SK-N-SH (cell line): Measurements from ENCODE around the gene YIPF5. TPM values are rescaled to one million over a fixed set of nuclear protein-coding genes. Genes with fewer than 3 reads are reported as not detected.

Experiments
- CTCF ChIA-PET: fragments of 300-600, 350-600 bp; formaldehyde crosslinking; extraction: SDS; loops from one replicate; lab custom pipeline; 2021; lab: Yijun Ruan, JAX
- POLR2A ChIA-PET: fragments of 350-600 bp; sonication (Branson Sonifier 250); formaldehyde crosslinking; extraction: SDS; loops from one replicate; lab custom pipeline; 2020; ENCODE audit warnings: antibody characterized with exemption, inconsistent platforms; lab: Yijun Ruan, JAX
- DNase-seq: peaks from one replicate; pipeline ENCODE4 v3.0.0; 2012
- H2AFZ ChIP-seq: fragments of 200-600 bp; sonication (generic); 2 replicates; pipeline ENCODE4 v1.8.1; 2016; ENCODE audit warnings: antibody characterized with exemption, mild to moderate bottlenecking, low read depth
- H3F3A ChIP-seq: fragments of 200-600 bp; sonication (generic); replicated peaks from 2 replicates; pipeline ENCODE3; 2016; ENCODE audit warnings: antibody characterized with exemption, mild to moderate bottlenecking; ENCODE audit not compliant: insufficient read depth
- H3K27ac ChIP-seq, 2 experiments: fragments of 200-500 bp in 1 of 2; fragments of 200-600 bp in 1 of 2; sonication (Bioruptor generic) in 1 of 2; sonication (generic), shearing (Covaris generic) in 1 of 2; 2 replicates each; pipeline versions ENCODE4 v1.5.1 to v1.6.1; 2014 to 2016; ENCODE audit warnings: low read depth in 2 of 2, inconsistent platforms in 1 of 2, low read length in 1 of 2, mild to moderate bottlenecking in 1 of 2, mixed read lengths in 1 of 2
- H3K27me3 ChIP-seq: fragments of 200-600 bp; sonication (generic), shearing (Covaris generic); 2 replicates; pipeline ENCODE4 v1.6.1; 2016; ENCODE audit warnings: mixed run types; ENCODE audit not compliant: insufficient read depth
- H3K36me3 ChIP-seq, 2 experiments: fragments of 200-500 bp in 1 of 2; fragments of 200-600 bp in 1 of 2; sonication (Bioruptor generic) in 1 of 2; sonication (generic) in 1 of 2; replicated peaks in 1 of 2; 2 replicates each; pipeline versions ENCODE3 to v1.5.1; 2014 to 2016; ENCODE audit warnings: low read length in 1 of 2, mild to moderate bottlenecking in 1 of 2; ENCODE audit not compliant: insufficient read depth in 2 of 2, control insufficient read depth in 1 of 2
- H3K4me1 ChIP-seq, 2 experiments: fragments of 200-500 bp in 1 of 2; fragments of 200-600 bp in 1 of 2; sonication (Bioruptor generic) in 1 of 2; sonication (generic), shearing (Covaris generic) in 1 of 2; 2 replicates each; pipeline versions ENCODE4 v1.5.1 to v1.6.1; 2014 to 2016; ENCODE audit warnings: low read depth in 1 of 2, low read length in 1 of 2, mixed run types in 1 of 2; ENCODE audit not compliant: insufficient read depth in 2 of 2, control insufficient read depth in 1 of 2
- H3K4me2 ChIP-seq: fragments of 200-600 bp; sonication (generic), shearing (Covaris generic); 2 replicates; pipeline ENCODE4 v1.6.1; 2017; ENCODE audit warnings: mixed run types
- H3K4me3 ChIP-seq, 2 experiments: fragments of 200-500 bp in 1 of 2; fragments of 200-600 bp in 1 of 2; sonication (Bioruptor generic) in 1 of 2; sonication (generic), shearing (Covaris generic) in 1 of 2; 2 replicates each; pipeline versions ENCODE4 v1.5.1 to v1.8.1; 2014 to 2016; ENCODE audit warnings: low read depth in 2 of 2, inconsistent platforms in 1 of 2, low read length in 1 of 2, mild to moderate bottlenecking in 1 of 2, mixed read lengths in 1 of 2, moderate library complexity in 1 of 2
- H3K79me2 ChIP-seq: fragments of 200-600 bp; sonication (generic); 2 replicates; pipeline ENCODE4 v1.8.1; 2017; ENCODE audit warnings: mild to moderate bottlenecking; ENCODE audit not compliant: insufficient read depth
- H3K9ac ChIP-seq: fragments of 200-600 bp; sonication (generic); 2 replicates; pipeline ENCODE4 v1.6.1; 2017; ENCODE audit warnings: mixed run types
- H3K9me2 ChIP-seq: fragments of 200-600 bp; sonication (generic); 2 replicates; pipeline ENCODE4 v1.6.1; 2017; ENCODE audit warnings: mixed run types
- H3K9me3 ChIP-seq: fragments of 200-600 bp; sonication (generic); 2 replicates; pipeline ENCODE4 v1.6.1; 2017; ENCODE audit warnings: mixed run types, mild to moderate bottlenecking, moderate library complexity
- H4K20me1 ChIP-seq: fragments of 200-600 bp; sonication (generic); 2 replicates; pipeline ENCODE4 v1.6.1; 2017; ENCODE audit warnings: mild to moderate bottlenecking, mixed run types; ENCODE audit not compliant: insufficient read depth
- CHD2 ChIP-seq: fragments of 150-350 bp; IDR thresholded peaks from 2 replicates; pipeline ENCODE4 v1.6.1; 2018; ENCODE audit warnings: low read length; ENCODE audit not compliant: partially characterized antibody
- EP300 ChIP-seq, 2 experiments: IDR thresholded peaks; 2 replicates each; pipeline versions ENCODE4 v1.4.0 to v1.6.1; 2012; ENCODE audit warnings: borderline replicate concordance in 1 of 2, low read depth in 1 of 2, low read length in 1 of 2
- EZH2phosphoT487 ChIP-seq: fragments of 200-600 bp; sonication (generic); IDR thresholded peaks from 2 replicates; pipeline ENCODE4 v1.6.1; 2017; ENCODE audit warnings: low read depth, mixed run types, mild to moderate bottlenecking, antibody characterized with exemption, moderate library complexity, borderline replicate concordance
- GATA2 ChIP-seq: sonication (generic); formaldehyde crosslinking; IDR thresholded peaks from 2 replicates; pipeline ENCODE4 v1.5.0; 2020; ENCODE audit warnings: mild to moderate bottlenecking, missing genetic modification reagents
- JUND ChIP-seq: IDR thresholded peaks from 2 replicates; pipeline ENCODE4 v1.4.0; 2012
- MAX ChIP-seq: IDR thresholded peaks from 2 replicates; pipeline ENCODE4 v1.4.0; 2012; ENCODE audit warnings: low read depth
- MXI1 ChIP-seq: IDR thresholded peaks from 2 replicates; pipeline ENCODE4 v1.6.1; 2012; ENCODE audit warnings: mild to moderate bottlenecking, low read depth, low read length, improper control_type of control experiment
- NRF1 ChIP-seq: IDR thresholded peaks from 2 replicates; pipeline ENCODE4 v1.6.1; 2012; ENCODE audit warnings: low read depth, mild to moderate bottlenecking, low read length
- PBX3 ChIP-seq: IDR thresholded peaks from 2 replicates; pipeline ENCODE4; 2012
- POLR2AphosphoS5 ChIP-seq: IDR thresholded peaks from 2 replicates; pipeline ENCODE4 v1.6.1; 2012; ENCODE audit warnings: low read depth, low read length
- RAD21 ChIP-seq: IDR thresholded peaks from 2 replicates; pipeline ENCODE4 v1.6.1; 2012; ENCODE audit warnings: mild to moderate bottlenecking, low read length
- RXRA ChIP-seq: IDR thresholded peaks from 2 replicates; pipeline ENCODE4 v1.4.0; 2012; ENCODE audit warnings: low read depth, mild to moderate bottlenecking, borderline replicate concordance
- TAF1 ChIP-seq: IDR thresholded peaks from 2 replicates; pipeline ENCODE4 v1.6.1; 2012; ENCODE audit warnings: low read depth, mild to moderate bottlenecking, low read length, moderate library complexity, borderline replicate concordance
- TCF12 ChIP-seq: IDR thresholded peaks from 2 replicates; pipeline ENCODE4 v1.4.0; 2012
- TEAD4 ChIP-seq: IDR thresholded peaks from 2 replicates; pipeline ENCODE4 v1.4.0; 2012; ENCODE audit warnings: mild to moderate bottlenecking, borderline replicate concordance; ENCODE audit not compliant: insufficient read depth
- USF2 ChIP-seq: fragments of 150-350 bp; IDR thresholded peaks from 2 replicates; pipeline ENCODE4 v1.6.1; 2017; ENCODE audit warnings: antibody characterized with exemption, low read length, low read depth, borderline replicate concordance
- ZBTB33 ChIP-seq: IDR thresholded peaks from 2 replicates; pipeline ENCODE4 v1.4.0; 2012; ENCODE audit warnings: low read depth, borderline replicate concordance
- WGBS: methylation state at CpG from one replicate; pipeline ENCODE4 v1.1.6; 2017; ENCODE audit warnings: low lambda C conversion rate; 5-methylcytosine and 5-hydroxymethylcytosine counted together
- polyA plus RNA-seq, 3 experiments: library from polyadenylated mRNA; depleted of rRNA; stranded (reverse); fragments of >200 nt; gene quantifications; 2 replicates each; pipeline ENCODE4 v1.2.3, GENCODE V29; 2012

The YIPF5 gene
- polyA plus RNA-seq, 1 of the 3 experiments (the other 2 are of a cell fraction): 36.2 TPM

GRCh38 chr5:144205141-144205551 lies 34.7 kb upstream of the YIPF5 start:
- H3K4me2 ChIP-seq: peak overlapping the region; percentile 82
- no peak overlapping the region; a peak in 1 of 4 replicates for H3K27ac ChIP-seq
- H3K79me2 ChIP-seq: no peaks in the 10 kb centered on the region
- CTCF ChIA-PET: interaction anchor here (0.6 to 3.4 kb wide), 11 partner anchors 9 to 1776 kb away, joined by 3 to 30 read pairs (median 5); no protein-coding TSS in a partner anchor
- H3F3A ChIP-seq: no peaks in the 10 kb centered on the region
- peaks cover 0 to 7% of the 10 kb centered on the region in 2 experiments; a peak in 2 of 4 replicates for H3K4me1 ChIP-seq
- H3K9me3 ChIP-seq: no peaks in the 10 kb centered on the region
- WGBS: 5% methylated on average over 18 of the region's 31 CpGs
- peak overlapping the region; percentile 51 to 67 for H3K4me3 ChIP-seq
- no peaks in the 10 kb centered on the region for H3K9me2 ChIP-seq
- H3K27me3 ChIP-seq: no peaks in the 10 kb centered on the region
- no peaks in the 10 kb centered on the region for H4K20me1 ChIP-seq
- H3K9ac ChIP-seq: peak overlapping the region; percentile 29
- POLR2A ChIA-PET: no interaction called here
- H2AFZ ChIP-seq: peak overlapping the region; percentile 79
- DNase-seq: peak; percentile 65
- no peaks in the 10 kb centered on the region for H3K36me3 ChIP-seq
- TF ChIP-seq EP300 (IDR thresholded peaks at IDR 0.05; ENCODE audit: borderline replicate concordance in 1 of 2, low read depth in 1 of 2, low read length in 1 of 2) (no peak), MXI1 (peak; percentile 49; the same call in 1 of the 2 replicates), NRF1 (0 out of 2 replicates have a peak, but pooled peaks have one; percentile 9), RAD21 (no peak), MAX (0 out of 2 replicates have a peak, but pooled peaks have one; percentile 35), USF2 (no peak), EZH2phosphoT487 (no peak), PBX3 (no peak), POLR2AphosphoS5 (no peak)

- Histone ChIP-seq H3K4me2 (no peak overlapping the region), H3K4me3 (peak overlapping the region in 1 of 2 experiments; percentile 28; a peak in 1 of 4 replicates), H3K36me3 (no peaks in the 10 kb centered on the region), H3K9ac (no peak overlapping the region), H3K9me2 (no peaks in the 10 kb centered on the region), H3K4me1 (peaks cover 0 to 7% of the 10 kb centered on the region in 2 experiments; a peak in 2 of 4 replicates), H3K27ac (no peak overlapping the region), H3K79me2 (no peaks in the 10 kb centered on the region), H3F3A (no peaks in the 10 kb centered on the region), H3K9me3 (no peaks in the 10 kb centered on the region), H3K27me3 (no peaks in the 10 kb centered on the region), H4K20me1 (no peaks in the 10 kb centered on the region), H2AFZ (no peak overlapping the region)
- peak; percentile 34 for DNase-seq
- CTCF ChIA-PET: interaction anchor here (0.7 to 3.4 kb wide), 58 partner anchors 8 to 1850 kb away, joined by 3 to 58 read pairs (median 4); no protein-coding TSS in a partner anchor
- POLR2A ChIA-PET: no interaction called here
- 49% methylated on average over 10 of the region's 10 CpGs for WGBS
- TF ChIP-seq ZBTB33 (no peak), TCF12 (no peak), EP300 (IDR thresholded peaks at IDR 0.05; ENCODE audit: borderline replicate concordance in 1 of 2, low read depth in 1 of 2, low read length in 1 of 2) (no peak), RAD21 (peak; percentile 98), RXRA (no peak), CHD2 (no peak), TAF1 (no peak), JUND (no peak), USF2 (no peak), TEAD4 (no peak), EZH2phosphoT487 (no peak), GATA2 (no peak; the same call in 1 of the 2 replicates), MXI1 (no peak)
Observed at GRCh38 chr5:144203750-144204596, 33.5 kb upstream of the YIPF5 start.
